NB4 (cell line): Measurements from ENCODE around the gene SMG1.
"Not testable (repeated sequence)": the region's sequence is repeated elsewhere in the genome, so short reads cannot be mapped to it uniquely, and the experiment has no call there.

Experiments
- DNase-seq: peaks from one replicate; pipeline ENCODE4 v3.0.0; 2010; ENCODE audit warnings: low read depth
- H3K4me3 ChIP-seq: one replicate; pipeline ENCODE4 v1.5.1; 2011; ENCODE audit warnings: mild to moderate bottlenecking, low read depth, low read length, moderate library complexity
- CTCF ChIP-seq: IDR thresholded peaks from one replicate; pipeline ENCODE4 v1.5.1; 2012; ENCODE audit warnings: low read depth, low read length
- MAX ChIP-seq: IDR thresholded peaks from 2 replicates; pipeline ENCODE4 v1.6.1; 2011; ENCODE audit warnings: low read depth, low read length
- MYC ChIP-seq: IDR thresholded peaks from 2 replicates; pipeline ENCODE4 v1.6.1; 2011; ENCODE audit warnings: low read depth, low read length
- POLR2A ChIP-seq: IDR thresholded peaks from 2 replicates; pipeline ENCODE4 v1.6.1; 2011; ENCODE audit warnings: mild to moderate bottlenecking; ENCODE audit not compliant: insufficient read length; ENCODE audit errors: extremely low read depth

SMG1 gene

GRCh38 chr16:18959031-18959505 lies 32.9 kb upstream of the SMG1 start:
- no peak for TF ChIP-seq CTCF
- DNase-seq, result no peak
- H3K4me3 ChIP-seq, result no peak overlapping the region

DNA sequence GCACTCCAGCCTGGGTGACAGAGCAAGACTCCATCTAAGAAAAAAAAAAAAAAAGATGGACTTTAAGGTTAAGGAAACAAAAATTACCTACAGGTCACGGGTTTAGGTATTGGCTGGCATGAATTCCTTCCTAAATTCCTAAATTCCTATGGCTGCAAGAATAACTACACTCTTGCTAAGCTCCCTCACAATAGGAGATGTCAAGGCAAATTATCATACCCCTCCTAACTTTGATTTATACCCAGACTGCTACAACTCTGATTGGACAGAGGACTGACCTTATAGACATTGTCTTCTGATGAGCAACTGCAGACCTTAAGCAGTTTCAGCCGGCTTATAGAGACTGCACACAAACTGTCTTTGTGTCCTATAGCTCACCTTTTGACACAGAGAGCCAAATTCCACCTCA lies 32.4 kb upstream of the SMG1 start:
- H3K4me3 ChIP-seq, result no peak overlapping the region
- DNase-seq, result no peak

GRCh38 chr16:18956658-18957241 lies 30.5 kb upstream of the SMG1 start:
- not testable (repeated sequence) for DNase-seq, H3K4me3 ChIP-seq

More for the DNA sequence above, 32.4 kb upstream of the SMG1 start:
- no peak for TF ChIP-seq CTCF
- no peak for TF ChIP-seq MYC
- no peak for TF ChIP-seq MAX
- no peak for TF ChIP-seq POLR2A

DNA sequence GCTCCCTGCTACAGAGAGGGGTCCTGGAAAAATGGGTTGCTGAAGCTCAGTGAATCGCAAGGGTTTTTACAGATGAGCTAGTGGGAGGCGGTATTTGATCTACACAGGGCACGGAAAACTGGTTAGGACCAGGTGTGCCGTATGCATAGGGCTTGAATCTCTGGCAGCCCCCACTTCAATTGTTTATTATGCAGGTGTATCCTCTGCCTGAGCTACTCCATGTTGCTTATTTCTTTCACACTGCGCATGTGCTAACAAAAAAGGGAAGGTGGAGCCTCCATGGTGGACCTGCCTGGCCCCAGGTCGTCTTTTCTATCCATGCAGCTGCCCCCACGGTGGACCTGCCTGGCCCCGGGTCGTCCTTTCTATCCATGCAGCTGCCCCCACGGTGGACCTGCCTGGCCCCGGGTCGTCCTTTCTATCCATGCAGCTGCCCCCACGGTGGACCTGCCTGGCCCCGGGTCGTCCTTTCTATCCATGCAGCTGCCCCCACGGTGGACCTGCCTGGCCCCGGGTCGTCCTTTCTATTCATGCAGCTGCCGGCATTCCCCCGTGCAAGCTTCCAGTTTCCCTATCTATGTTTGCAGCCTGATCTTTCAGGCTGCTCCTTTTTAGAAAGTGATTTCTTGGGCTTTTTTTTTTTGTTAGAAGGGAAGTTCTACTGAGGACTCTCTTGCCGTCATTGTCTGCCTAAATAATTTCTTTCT lies 29.8 kb upstream of the SMG1 start:
- DNase-seq, H3K4me3 ChIP-seq: not testable (repeated sequence)

GRCh38 chr16:18953547-18953946 lies 27.3 kb upstream of the SMG1 start:
- H3K4me3 ChIP-seq, result no peak overlapping the region
- DNase-seq, result no peak
- no peak for TF ChIP-seq MAX
- no peak for TF ChIP-seq MYC
- no peak for TF ChIP-seq CTCF

DNA sequence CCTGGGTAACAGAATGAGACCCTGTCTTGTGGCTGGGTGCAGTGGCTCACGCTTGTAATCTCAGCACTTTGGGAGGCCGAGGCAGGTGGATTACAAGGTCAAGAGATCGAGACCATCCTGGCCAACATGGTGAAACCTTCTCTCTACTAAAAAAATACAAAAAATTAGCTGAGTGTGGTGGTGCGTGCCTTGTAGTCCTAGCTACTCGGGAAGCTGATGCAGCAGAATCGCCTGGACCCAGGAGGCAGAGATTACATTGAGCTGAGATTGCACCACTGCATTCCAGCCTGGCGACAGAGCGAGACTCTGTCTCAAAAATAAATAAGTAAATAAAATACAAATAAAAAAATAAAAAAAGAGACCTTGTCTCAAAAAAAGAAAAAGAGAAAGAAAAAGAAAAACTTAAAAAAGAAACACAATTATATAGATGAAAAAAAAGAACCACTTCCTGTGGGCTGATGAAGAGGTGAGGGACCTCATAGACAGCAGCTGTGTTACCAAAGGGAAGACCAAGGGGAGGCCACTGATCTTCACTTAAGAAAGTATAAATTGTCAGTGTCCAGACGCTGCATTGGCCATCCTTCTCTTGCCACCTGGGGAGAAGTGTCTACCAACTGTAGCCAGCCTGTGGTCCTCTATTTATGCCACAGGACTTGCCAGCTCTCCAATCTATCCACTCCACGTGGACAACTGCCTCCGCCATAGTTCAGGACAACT lies 24.4 kb upstream of the SMG1 start:
- TF ChIP-seq CTCF (no peak), POLR2A (no peak), MAX (no peak), MYC (no peak)
- H3K4me3 ChIP-seq, result no peak overlapping the region

GRCh38 chr16:18948372-18949020 lies 22.3 kb upstream of the SMG1 start:
- TF ChIP-seq CTCF, result no peak
- no peak for DNase-seq
- no peak overlapping the region for H3K4me3 ChIP-seq

More for the DNA sequence above, 24.4 kb upstream of the SMG1 start:
- no peak for DNase-seq
